ENCODE measurements around the gene ABLIM1. TPM values are rescaled to one million over a fixed set of nuclear protein-coding genes. Genes with fewer than 3 reads are reported as not detected.

The ABLIM1 gene
- total and polyA plus RNA-seq, 4 donors: 20.0 to 135 (median 59.9) TPM

DNA sequence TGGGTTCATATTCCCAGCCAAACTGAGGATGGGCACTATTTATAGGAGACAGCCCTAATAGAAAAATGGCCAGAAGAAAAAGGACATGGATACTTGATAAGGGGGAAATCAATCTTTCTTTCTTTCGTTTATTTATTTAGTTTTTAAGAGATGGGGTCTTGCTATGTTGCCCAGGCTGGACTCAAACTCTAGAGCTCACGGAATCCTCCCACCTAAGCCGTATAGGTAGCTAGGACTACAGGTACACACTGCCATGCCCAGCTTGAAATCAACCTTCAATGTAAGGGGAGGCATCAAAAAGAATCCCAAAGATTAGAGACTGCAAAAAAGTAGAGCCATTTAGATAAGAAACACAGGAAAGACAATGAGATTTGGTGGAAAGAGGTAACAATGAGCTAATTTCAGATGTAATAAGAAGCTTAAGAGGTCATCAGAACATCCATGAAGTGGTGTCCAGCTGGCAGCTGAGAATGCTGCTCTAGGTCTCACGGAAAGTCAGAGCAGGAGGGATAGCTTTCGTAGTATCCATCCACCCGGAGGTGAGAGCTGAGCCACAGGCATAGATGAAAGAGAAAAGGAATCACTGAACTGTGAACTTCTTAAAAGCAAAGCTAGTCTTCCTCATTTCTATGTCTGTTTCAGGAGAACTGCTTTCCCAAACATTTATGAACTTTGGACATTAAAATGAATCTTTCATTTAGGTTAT is 10.5 kb upstream of the ABLIM1 start:
- no peaks in the 10 kb centered on the region for H3K9me3 ChIP-seq (ENCODE audit: control insufficient read depth in 4 of 4, insufficient read depth in 3 of 4, low read length in 3 of 4)
- peaks cover 0 to 15% (median 2%) of the 10 kb centered on the region in 5 donors for H3K4me1 ChIP-seq (ENCODE audit: control insufficient read depth in 5 of 5, insufficient read depth in 5 of 5, low read length in 5 of 5)
- H3K36me3 ChIP-seq (ENCODE audit: control insufficient read depth in 4 of 4, insufficient read depth in 4 of 4, low read length in 4 of 4): no peaks in the 10 kb centered on the region
- H3K27me3 ChIP-seq (ENCODE audit: control insufficient read depth in 3 of 3, insufficient read depth in 3 of 3, low read length in 2 of 3): no peaks in the 10 kb centered on the region
- TF ChIP-seq, protein P1, sequence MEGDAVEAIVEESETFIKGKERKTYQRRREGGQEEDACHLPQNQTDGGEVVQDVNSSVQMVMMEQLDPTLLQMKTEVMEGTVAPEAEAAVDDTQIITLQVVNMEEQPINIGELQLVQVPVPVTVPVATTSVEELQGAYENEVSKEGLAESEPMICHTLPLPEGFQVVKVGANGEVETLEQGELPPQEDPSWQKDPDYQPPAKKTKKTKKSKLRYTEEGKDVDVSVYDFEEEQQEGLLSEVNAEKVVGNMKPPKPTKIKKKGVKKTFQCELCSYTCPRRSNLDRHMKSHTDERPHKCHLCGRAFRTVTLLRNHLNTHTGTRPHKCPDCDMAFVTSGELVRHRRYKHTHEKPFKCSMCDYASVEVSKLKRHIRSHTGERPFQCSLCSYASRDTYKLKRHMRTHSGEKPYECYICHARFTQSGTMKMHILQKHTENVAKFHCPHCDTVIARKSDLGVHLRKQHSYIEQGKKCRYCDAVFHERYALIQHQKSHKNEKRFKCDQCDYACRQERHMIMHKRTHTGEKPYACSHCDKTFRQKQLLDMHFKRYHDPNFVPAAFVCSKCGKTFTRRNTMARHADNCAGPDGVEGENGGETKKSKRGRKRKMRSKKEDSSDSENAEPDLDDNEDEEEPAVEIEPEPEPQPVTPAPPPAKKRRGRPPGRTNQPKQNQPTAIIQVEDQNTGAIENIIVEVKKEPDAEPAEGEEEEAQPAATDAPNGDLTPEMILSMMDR (IDR thresholded peaks at IDR 0.05; ENCODE audit: control extremely low read depth, extremely low read depth): no peak
- no peak overlapping the region for H3K27ac ChIP-seq (ENCODE audit: low read depth in 1 of 2, low read length in 1 of 2)
- WGBS, 2 donors: 90 to 98% methylated on average over 6 of the region's 6 CpGs
- no peak overlapping the region for H3K4me3 ChIP-seq
- no peak for ATAC-seq (ENCODE audit: insufficient read depth, low FRiP score)
- no peak for DNase-seq
- H3K9ac ChIP-seq (ENCODE audit: insufficient read depth in 1 of 2, low read length in 2 of 2): no peak overlapping the region

DNA sequence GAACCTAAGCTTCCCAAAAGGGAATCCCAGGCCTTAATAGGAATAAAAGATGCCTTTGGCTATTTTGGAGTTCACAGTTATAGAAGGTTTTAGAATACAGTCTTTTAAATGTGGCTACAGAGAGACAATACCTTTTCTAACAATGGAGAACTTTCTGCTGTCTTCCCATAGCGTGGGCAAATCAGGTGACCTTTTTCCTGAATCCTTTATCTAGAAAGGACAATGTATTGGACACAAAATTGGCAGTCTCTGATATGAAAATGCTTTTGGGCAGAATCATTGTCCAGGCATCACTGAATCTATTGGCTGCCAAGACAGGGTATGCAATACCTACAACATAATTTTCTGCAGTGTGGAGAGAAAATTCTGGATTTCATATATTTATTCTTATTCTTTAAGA is 7.8 kb upstream of the ABLIM1 start:
- H3K9me3 ChIP-seq (ENCODE audit: control insufficient read depth in 4 of 4, insufficient read depth in 3 of 4, low read length in 3 of 4): peaks cover 0 to 3% (median 0%) of the 10 kb centered on the region in 4 donors
- no peak overlapping the region for H3K4me3 ChIP-seq
- H3K27ac ChIP-seq (ENCODE audit: low read depth in 1 of 2, low read length in 1 of 2): peak overlapping the region in 1 of 2 donors; percentile 84
- no peak overlapping the region for H3K9ac ChIP-seq (ENCODE audit: insufficient read depth in 1 of 2, low read length in 2 of 2)
- TF ChIP-seq, protein P1 (IDR thresholded peaks at IDR 0.05; ENCODE audit: control extremely low read depth, extremely low read depth): no peak
- H3K36me3 ChIP-seq (ENCODE audit: control insufficient read depth in 4 of 4, insufficient read depth in 4 of 4, low read length in 4 of 4): no peaks in the 10 kb centered on the region
- no peaks in the 10 kb centered on the region for H3K27me3 ChIP-seq (ENCODE audit: control insufficient read depth in 3 of 3, insufficient read depth in 3 of 3, low read length in 2 of 3)
- ATAC-seq (ENCODE audit: insufficient read depth, low FRiP score) (no peak), DNase-seq (no peak)
- 74 to 95% methylated on average over 1 of the region's 1 CpG for WGBS, 2 donors
- peaks cover 0 to 30% (median 10%) of the 10 kb centered on the region in 5 donors for H3K4me1 ChIP-seq (ENCODE audit: control insufficient read depth in 5 of 5, insufficient read depth in 5 of 5, low read length in 5 of 5)

DNA sequence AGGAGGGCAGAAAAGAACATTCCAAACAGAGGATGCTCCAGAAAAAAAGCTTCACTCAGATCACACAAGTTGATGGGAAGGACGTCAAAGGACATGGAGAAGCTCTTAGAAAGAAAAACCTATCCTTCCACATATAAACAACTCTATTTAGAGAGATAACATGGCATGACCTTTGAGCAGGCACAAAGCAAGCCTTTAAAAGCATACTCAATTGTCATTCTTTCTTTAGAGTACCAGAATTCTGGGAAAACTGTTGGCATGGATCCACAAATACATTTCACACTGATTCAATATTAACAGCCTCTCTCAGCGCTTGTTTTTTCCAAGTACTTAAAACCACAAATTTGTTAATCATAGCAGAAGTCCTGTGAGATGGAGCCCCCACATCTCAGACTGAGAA is 7.3 kb upstream of the ABLIM1 start:
- peak overlapping the region in 1 of 2 donors; percentile 84 for H3K27ac ChIP-seq (ENCODE audit: low read depth in 1 of 2, low read length in 1 of 2)

More for the DNA sequence above, 7.3 kb upstream of the ABLIM1 start:
- H3K27me3 ChIP-seq (ENCODE audit: control insufficient read depth in 3 of 3, insufficient read depth in 3 of 3, low read length in 2 of 3): no peaks in the 10 kb centered on the region
- WGBS, 2 donors: 50 to 68% methylated on average over 2 of the region's 2 CpGs
- peaks cover 0 to 3% (median 0%) of the 10 kb centered on the region in 4 donors for H3K9me3 ChIP-seq (ENCODE audit: control insufficient read depth in 4 of 4, insufficient read depth in 3 of 4, low read length in 3 of 4)
- ATAC-seq (ENCODE audit: insufficient read depth, low FRiP score) (no peak), DNase-seq (peak in 1 of 3 donors; percentile 49)
- TF ChIP-seq, protein P1 (IDR thresholded peaks at IDR 0.05; ENCODE audit: control extremely low read depth, extremely low read depth): no peak
- no peak overlapping the region for H3K4me3 ChIP-seq
- no peak overlapping the region for H3K9ac ChIP-seq (ENCODE audit: insufficient read depth in 1 of 2, low read length in 2 of 2)
- peaks cover 0 to 30% (median 10%) of the 10 kb centered on the region in 5 donors for H3K4me1 ChIP-seq (ENCODE audit: control insufficient read depth in 5 of 5, insufficient read depth in 5 of 5, low read length in 5 of 5)
- no peaks in the 10 kb centered on the region for H3K36me3 ChIP-seq (ENCODE audit: control insufficient read depth in 4 of 4, insufficient read depth in 4 of 4, low read length in 4 of 4)
